ENCODE measurements around the gene BCL2L14.

- TF ChIP-seq CTCF (IDR thresholded peaks at IDR 0.05; ENCODE audit: poor library complexity), result no peak
- TF ChIP-seq EZH2phosphoT487 (IDR thresholded peaks at IDR 0.05; ENCODE audit: low read depth, severe bottlenecking, unreplicated experiment), result no peak
Measured at GRCh38 chr12:12115514-12115913, 44.8 kb downstream of the BCL2L14 start.

Data from hepatocyte (in vitro differentiated cells).